HCT116 (cell line): ENCODE measurements around the gene PIK3CD. TPM values are rescaled to one million over a fixed set of nuclear protein-coding genes. Genes with fewer than 3 reads are reported as not detected.

ENCODE experiments used
- ATAC-seq: fragments of 200-7000 bp; cut with Tn5 transposase; 2 replicates; pipeline ENCODE4 v1.9.1; 2020; ENCODE audit warnings: mild to moderate bottlenecking, moderate library complexity
- BruUV-seq: library from RNA; stranded (reverse); fragments of 400-500 nt; replicated peaks from 2 replicates; lab custom pipeline; 2021; lab: Mats Ljungman, UMichigan
- CTCF ChIA-PET: fragments of 300-600 bp; sonication (Branson Sonifier 250); formaldehyde crosslinking; loops from one replicate; lab custom pipeline; 2021; ENCODE audit warnings: antibody characterized with exemption; lab: Charles Lee
- POLR2A ChIA-PET: fragments of 300-600, 350-600 bp; sonication (Branson Sonifier 250); formaldehyde crosslinking; loops from one replicate; lab custom pipeline; 2021; ENCODE audit warnings: antibody characterized with exemption; lab: Charles Lee
- RAD21 ChIA-PET, 2 experiments: fragments of 300-600 bp; sonication (Branson Sonifier 250); formaldehyde crosslinking; loops; one replicate each; lab custom pipeline; 2023; ENCODE audit warnings: low total read pairs in 2 of 2; ENCODE audit not compliant: uncharacterized antibody in 2 of 2, unreplicated experiment in 2 of 2, low non-redundant PET in 1 of 2; lab: Charles Lee
- DNase-seq: peaks from one replicate; pipeline ENCODE4 v3.0.0-alpha.2; 2010; ENCODE audit warnings: low read depth, low spot score
- H2AFZ ChIP-seq: fragments of 200-600 bp; shearing (Covaris generic), sonication (generic); 2 replicates; pipeline ENCODE4 v1.6.1; 2017; ENCODE audit warnings: low read depth, mixed run types, mixed read lengths, antibody characterized with exemption, low read length; ENCODE audit not compliant: poor library complexity, severe bottlenecking
- H3K27ac ChIP-seq: 2 replicates; pipeline ENCODE4 v1.5.1; 2012; ENCODE audit warnings: low read depth, low read length
- H3K27me3 ChIP-seq: fragments of 200-600 bp; sonication (generic); 2 replicates; pipeline ENCODE4 v1.6.1; 2016; ENCODE audit warnings: mixed run types, low read length, mixed read lengths; ENCODE audit not compliant: insufficient read depth
- H3K36me3 ChIP-seq, 2 experiments: fragments of 200-500 bp in 1 of 2; fragments of 200-600 bp in 1 of 2; sonication (Bioruptor generic) in 1 of 2; sonication (generic) in 1 of 2; 2 replicates each; pipeline versions ENCODE4 v1.5.1 to v1.6.1; 2014 to 2016; ENCODE audit warnings: low read length in 2 of 2, inconsistent platforms in 1 of 2, mixed read lengths in 1 of 2, mixed run types in 1 of 2; ENCODE audit not compliant: insufficient read depth in 2 of 2, control insufficient read depth in 1 of 2
- H3K4me1 ChIP-seq, 2 experiments: fragments of 200-600 bp in 1 of 2; sonication (generic) in 1 of 2; 2 replicates each; pipeline versions ENCODE4 v1.5.1 to v1.6.1; 2012 to 2017; ENCODE audit warnings: low read length in 2 of 2, inconsistent platforms in 1 of 2, mild to moderate bottlenecking in 1 of 2, mixed read lengths in 1 of 2, mixed run types in 1 of 2, moderate library complexity in 1 of 2; ENCODE audit not compliant: insufficient read depth in 2 of 2, control insufficient read depth in 1 of 2
- H3K4me2 ChIP-seq: fragments of 200-600 bp; sonication (generic); 2 replicates; pipeline ENCODE4 v1.6.1; 2017; ENCODE audit warnings: mixed run types, low read length, mixed read lengths
- H3K4me3 ChIP-seq, 2 experiments: fragments of 200-600 bp in 1 of 2; sonication (generic) in 1 of 2; replicated peaks in 1 of 2; 2 replicates each; pipeline ENCODE4 v1.5.1; 2011 to 2016; ENCODE audit warnings: low read length in 2 of 2, control low read depth in 1 of 2, low read depth in 1 of 2, mild to moderate bottlenecking in 1 of 2, mixed read lengths in 1 of 2, mixed run types in 1 of 2
- H3K79me2 ChIP-seq: fragments of 200-600 bp; sonication (generic); 2 replicates; pipeline ENCODE4 v1.6.1; 2017; ENCODE audit warnings: mild to moderate bottlenecking, mixed run types, low read length, moderate library complexity, mixed read lengths; ENCODE audit not compliant: insufficient read depth
- H3K9ac ChIP-seq: fragments of 200-600 bp; sonication (generic); 2 replicates; pipeline ENCODE4 v1.6.1; 2016; ENCODE audit warnings: low read length, mixed read lengths
- H3K9me2 ChIP-seq: fragments of 200-600 bp; sonication (generic), shearing (Covaris generic); 2 replicates; pipeline ENCODE4 v1.6.1; 2017; ENCODE audit warnings: mixed run types, mild to moderate bottlenecking, moderate library complexity; ENCODE audit not compliant: insufficient read depth
- H3K9me3 ChIP-seq, 2 experiments: fragments of 200-500 bp in 1 of 2; fragments of 200-600 bp in 1 of 2; sonication (Bioruptor generic) in 1 of 2; sonication (generic) in 1 of 2; 2 replicates each; pipeline ENCODE4 v1.6.1; 2014 to 2017; ENCODE audit warnings: low read length in 2 of 2, mixed read lengths in 2 of 2, inconsistent platforms in 1 of 2, low read depth in 1 of 2, mild to moderate bottlenecking in 1 of 2, mixed run types in 1 of 2, moderate library complexity in 1 of 2; ENCODE audit not compliant: control insufficient read depth in 1 of 2, insufficient read depth in 1 of 2
- H4K20me1 ChIP-seq: fragments of 200-600 bp; sonication (generic), shearing (Covaris generic); 2 replicates; pipeline ENCODE4 v1.6.1; 2017; ENCODE audit warnings: mixed run types, mild to moderate bottlenecking, moderate library complexity; ENCODE audit not compliant: insufficient read depth
- CBX3 ChIP-seq: IDR thresholded peaks from 2 replicates; pipeline ENCODE4 v1.6.1; 2012; ENCODE audit warnings: low read depth
- EGR1 ChIP-seq: IDR thresholded peaks from 2 replicates; pipeline ENCODE4 v1.6.1; 2012; ENCODE audit warnings: low read depth
- FOSL1 ChIP-seq: IDR thresholded peaks from 2 replicates; pipeline ENCODE4 v1.6.1; 2012; ENCODE audit warnings: low read depth
- POLR2A ChIP-seq: IDR thresholded peaks from 2 replicates; pipeline ENCODE4 v1.7.0; 2011; ENCODE audit warnings: borderline replicate concordance; ENCODE audit not compliant: insufficient read depth, insufficient read length; ENCODE audit errors: extremely low read depth
- POLR2AphosphoS5 ChIP-seq: IDR thresholded peaks from 2 replicates; pipeline ENCODE4 v1.6.1; 2011; ENCODE audit warnings: mild to moderate bottlenecking, low read depth, low read length, moderate library complexity
- SIN3A ChIP-seq: IDR thresholded peaks from 2 replicates; pipeline ENCODE4 v1.6.1; 2012; ENCODE audit warnings: low read depth
- SP1 ChIP-seq: IDR thresholded peaks from 2 replicates; pipeline ENCODE4 v1.6.1; 2012; ENCODE audit warnings: low read depth
- SRF ChIP-seq: IDR thresholded peaks from 2 replicates; pipeline ENCODE4 v1.6.1; 2012; ENCODE audit warnings: low read depth
- ZFX ChIP-seq: fragments of 450-650 bp; IDR thresholded peaks from 2 replicates; pipeline ENCODE4 v1.6.1; 2017
- intact Hi-C: fragments of 100-400 bp; cut with micrococcal nuclease; formaldehyde crosslinking; loops from 2 replicates; pipeline ENCODE4 v1.10.0; 2022
- total RNA-seq: library from RNA; stranded (reverse); gene quantifications from one replicate; pipeline ENCODE4 v1.2.1, GENCODE V29; 2021; ENCODE audit not compliant: unreplicated experiment
- TF ChIP-seq, protein P1 (sequence below): IDR thresholded peaks from 2 replicates; pipeline ENCODE4 v1.6.1; 2012
- TF ChIP-seq, protein P2 (sequence below), 3 experiments: fragments of 200-600 bp in 1 of 3; sonication (generic) in 1 of 3; IDR thresholded peaks in 2 of 3; conservative IDR thresholded peaks in 1 of 3; 2 replicates each; pipeline ENCODE4 v1.5.1; 2012 to 2017; ENCODE audit warnings: low read depth in 2 of 3, low read length in 2 of 3, antibody characterized with exemption in 1 of 3, borderline replicate concordance in 1 of 3, control low read depth in 1 of 3, mild to moderate bottlenecking in 1 of 3, mixed read lengths in 1 of 3, mixed run types in 1 of 3, moderate library complexity in 1 of 3; ENCODE audit not compliant: insufficient read depth in 1 of 3
- TF ChIP-seq, protein P3 (sequence below): IDR thresholded peaks from 2 replicates; pipeline ENCODE4 v1.6.1; 2011; ENCODE audit warnings: mild to moderate bottlenecking, low read length, moderate library complexity; ENCODE audit not compliant: insufficient replicate concordance; ENCODE audit errors: extremely low read depth
- TF ChIP-seq, protein P4 (sequence below): IDR thresholded peaks from 2 replicates; pipeline ENCODE4 v1.6.1; 2012; ENCODE audit warnings: low read depth

PIK3CD gene
- total RNA-seq, 1 experiment from 2014 or later = 9.2 TPM

DNA sequence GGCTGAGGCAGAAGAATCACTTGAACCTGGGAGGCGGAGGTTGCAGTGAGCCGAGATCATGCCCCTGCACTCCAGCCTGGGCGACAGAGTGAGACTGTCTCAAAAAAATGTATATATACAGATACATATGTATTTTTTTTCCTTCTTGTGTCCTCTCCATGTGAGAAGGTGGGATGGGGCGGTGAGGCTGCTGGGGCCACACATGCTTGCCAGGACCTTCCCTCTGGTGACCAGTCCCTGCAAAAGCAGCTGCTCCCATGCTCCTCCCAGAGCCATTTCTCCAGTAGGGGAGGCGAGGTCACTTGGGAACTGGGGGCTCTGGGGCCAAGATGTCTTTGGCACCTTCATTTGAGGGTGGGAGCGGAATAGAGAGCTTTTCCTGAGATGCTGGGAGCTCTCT is 74.9 kb downstream of the PIK3CD start:
- POLR2A ChIA-PET = no interaction called here
- TF ChIP-seq EGR1 (no peak), POLR2A (no peak)
- TF ChIP-seq, protein P1, sequence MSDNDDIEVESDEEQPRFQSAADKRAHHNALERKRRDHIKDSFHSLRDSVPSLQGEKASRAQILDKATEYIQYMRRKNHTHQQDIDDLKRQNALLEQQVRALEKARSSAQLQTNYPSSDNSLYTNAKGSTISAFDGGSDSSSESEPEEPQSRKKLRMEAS = no peak
- TF ChIP-seq, all 23 proteins: peak for 0
- Histone ChIP-seq H3K9me2 (no peaks in the 10 kb centered on the region), H3K9me3 (no peaks in the 10 kb centered on the region), H2AFZ (no peak overlapping the region), H3K4me2 (no peak overlapping the region), H3K79me2 (no peaks in the 10 kb centered on the region), H3K4me1 (0 out of 4 replicates have a peak, but pooled peaks cover 0 to 3% of the 10 kb centered on the region in 2 experiments), H4K20me1 (no peaks in the 10 kb centered on the region), H3K9ac (no peak overlapping the region), H3K36me3 (peaks cover 15 to 16% of the 10 kb centered on the region in 2 experiments; a peak in 3 of 4 replicates), H3K4me3 (no peak overlapping the region), H3K27ac (no peak overlapping the region), H3K27me3 (no peaks in the 10 kb centered on the region)
- intact Hi-C loops = no loop called here
- DNase-seq (no peak), ATAC-seq (no peak)
- RAD21 ChIA-PET = no interaction called here
- CTCF ChIA-PET = no interaction called here
- BruUV-seq = no TSS peak

DNA sequence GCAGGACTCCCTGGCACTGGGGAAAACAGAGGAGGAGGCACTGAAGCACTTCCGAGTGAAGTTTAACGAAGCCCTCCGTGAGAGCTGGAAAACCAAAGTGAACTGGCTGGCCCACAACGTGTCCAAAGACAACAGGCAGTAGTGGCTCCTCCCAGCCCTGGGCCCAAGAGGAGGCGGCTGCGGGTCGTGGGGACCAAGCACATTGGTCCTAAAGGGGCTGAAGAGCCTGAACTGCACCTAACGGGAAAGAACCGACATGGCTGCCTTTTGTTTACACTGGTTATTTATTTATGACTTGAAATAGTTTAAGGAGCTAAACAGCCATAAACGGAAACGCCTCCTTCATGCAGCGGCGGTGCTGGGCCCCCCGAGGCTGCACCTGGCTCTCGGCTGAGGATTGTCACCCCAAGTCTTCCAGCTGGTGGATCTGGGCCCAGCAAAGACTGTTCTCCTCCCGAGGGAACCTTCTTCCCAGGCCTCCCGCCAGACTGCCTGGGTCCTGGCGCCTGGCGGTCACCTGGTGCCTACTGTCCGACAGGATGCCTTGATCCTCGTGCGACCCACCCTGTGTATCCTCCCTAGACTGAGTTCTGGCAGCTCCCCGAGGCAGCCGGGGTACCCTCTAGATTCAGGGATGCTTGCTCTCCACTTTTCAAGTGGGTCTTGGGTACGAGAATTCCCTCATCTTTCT is 75.5 kb downstream of the PIK3CD start:
- ChIA-PET RAD21 (no interaction called here), POLR2A (no interaction called here), CTCF (no interaction called here)
- Histone ChIP-seq H2AFZ (no peak overlapping the region), H3K79me2 (no peaks in the 10 kb centered on the region), H4K20me1 (no peaks in the 10 kb centered on the region), H3K27me3 (no peaks in the 10 kb centered on the region), H3K9ac (no peak overlapping the region), H3K36me3 (peaks cover 17 to 21% of the 10 kb centered on the region in 2 experiments; a peak in 3 of 4 replicates), H3K9me2 (no peaks in the 10 kb centered on the region), H3K9me3 (no peaks in the 10 kb centered on the region), H3K4me1 (0 out of 4 replicates have a peak, but pooled peaks cover 0 to 3% of the 10 kb centered on the region in 2 experiments), H3K27ac (no peak overlapping the region), H3K4me2 (no peak overlapping the region), H3K4me3 (no peak overlapping the region)
- DNase-seq (no peak), ATAC-seq (no peak)
- no TSS peak for BruUV-seq
- intact Hi-C loops = no loop called here
- TF ChIP-seq CBX3 (no peak), FOSL1 (no peak), SP1 (no peak), POLR2AphosphoS5 (no peak), SRF (no peak), ZFX (no peak), SIN3A (no peak)
- TF ChIP-seq, protein P2, sequence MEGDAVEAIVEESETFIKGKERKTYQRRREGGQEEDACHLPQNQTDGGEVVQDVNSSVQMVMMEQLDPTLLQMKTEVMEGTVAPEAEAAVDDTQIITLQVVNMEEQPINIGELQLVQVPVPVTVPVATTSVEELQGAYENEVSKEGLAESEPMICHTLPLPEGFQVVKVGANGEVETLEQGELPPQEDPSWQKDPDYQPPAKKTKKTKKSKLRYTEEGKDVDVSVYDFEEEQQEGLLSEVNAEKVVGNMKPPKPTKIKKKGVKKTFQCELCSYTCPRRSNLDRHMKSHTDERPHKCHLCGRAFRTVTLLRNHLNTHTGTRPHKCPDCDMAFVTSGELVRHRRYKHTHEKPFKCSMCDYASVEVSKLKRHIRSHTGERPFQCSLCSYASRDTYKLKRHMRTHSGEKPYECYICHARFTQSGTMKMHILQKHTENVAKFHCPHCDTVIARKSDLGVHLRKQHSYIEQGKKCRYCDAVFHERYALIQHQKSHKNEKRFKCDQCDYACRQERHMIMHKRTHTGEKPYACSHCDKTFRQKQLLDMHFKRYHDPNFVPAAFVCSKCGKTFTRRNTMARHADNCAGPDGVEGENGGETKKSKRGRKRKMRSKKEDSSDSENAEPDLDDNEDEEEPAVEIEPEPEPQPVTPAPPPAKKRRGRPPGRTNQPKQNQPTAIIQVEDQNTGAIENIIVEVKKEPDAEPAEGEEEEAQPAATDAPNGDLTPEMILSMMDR (IDR thresholded peaks at IDR 0.05 in 2 of 3, conservative IDR thresholded peaks at IDR 0.05 in 1 of 3; ENCODE audit: borderline replicate concordance in 1 of 3, insufficient read depth in 1 of 3, low read depth in 2 of 3, low read length in 2 of 3) = no peak
- TF ChIP-seq, protein P3, sequence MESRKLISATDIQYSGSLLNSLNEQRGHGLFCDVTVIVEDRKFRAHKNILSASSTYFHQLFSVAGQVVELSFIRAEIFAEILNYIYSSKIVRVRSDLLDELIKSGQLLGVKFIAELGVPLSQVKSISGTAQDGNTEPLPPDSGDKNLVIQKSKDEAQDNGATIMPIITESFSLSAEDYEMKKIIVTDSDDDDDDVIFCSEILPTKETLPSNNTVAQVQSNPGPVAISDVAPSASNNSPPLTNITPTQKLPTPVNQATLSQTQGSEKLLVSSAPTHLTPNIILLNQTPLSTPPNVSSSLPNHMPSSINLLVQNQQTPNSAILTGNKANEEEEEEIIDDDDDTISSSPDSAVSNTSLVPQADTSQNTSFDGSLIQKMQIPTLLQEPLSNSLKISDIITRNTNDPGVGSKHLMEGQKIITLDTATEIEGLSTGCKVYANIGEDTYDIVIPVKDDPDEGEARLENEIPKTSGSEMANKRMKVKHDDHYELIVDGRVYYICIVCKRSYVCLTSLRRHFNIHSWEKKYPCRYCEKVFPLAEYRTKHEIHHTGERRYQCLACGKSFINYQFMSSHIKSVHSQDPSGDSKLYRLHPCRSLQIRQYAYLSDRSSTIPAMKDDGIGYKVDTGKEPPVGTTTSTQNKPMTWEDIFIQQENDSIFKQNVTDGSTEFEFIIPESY = no peak
- TF ChIP-seq, protein P4, sequence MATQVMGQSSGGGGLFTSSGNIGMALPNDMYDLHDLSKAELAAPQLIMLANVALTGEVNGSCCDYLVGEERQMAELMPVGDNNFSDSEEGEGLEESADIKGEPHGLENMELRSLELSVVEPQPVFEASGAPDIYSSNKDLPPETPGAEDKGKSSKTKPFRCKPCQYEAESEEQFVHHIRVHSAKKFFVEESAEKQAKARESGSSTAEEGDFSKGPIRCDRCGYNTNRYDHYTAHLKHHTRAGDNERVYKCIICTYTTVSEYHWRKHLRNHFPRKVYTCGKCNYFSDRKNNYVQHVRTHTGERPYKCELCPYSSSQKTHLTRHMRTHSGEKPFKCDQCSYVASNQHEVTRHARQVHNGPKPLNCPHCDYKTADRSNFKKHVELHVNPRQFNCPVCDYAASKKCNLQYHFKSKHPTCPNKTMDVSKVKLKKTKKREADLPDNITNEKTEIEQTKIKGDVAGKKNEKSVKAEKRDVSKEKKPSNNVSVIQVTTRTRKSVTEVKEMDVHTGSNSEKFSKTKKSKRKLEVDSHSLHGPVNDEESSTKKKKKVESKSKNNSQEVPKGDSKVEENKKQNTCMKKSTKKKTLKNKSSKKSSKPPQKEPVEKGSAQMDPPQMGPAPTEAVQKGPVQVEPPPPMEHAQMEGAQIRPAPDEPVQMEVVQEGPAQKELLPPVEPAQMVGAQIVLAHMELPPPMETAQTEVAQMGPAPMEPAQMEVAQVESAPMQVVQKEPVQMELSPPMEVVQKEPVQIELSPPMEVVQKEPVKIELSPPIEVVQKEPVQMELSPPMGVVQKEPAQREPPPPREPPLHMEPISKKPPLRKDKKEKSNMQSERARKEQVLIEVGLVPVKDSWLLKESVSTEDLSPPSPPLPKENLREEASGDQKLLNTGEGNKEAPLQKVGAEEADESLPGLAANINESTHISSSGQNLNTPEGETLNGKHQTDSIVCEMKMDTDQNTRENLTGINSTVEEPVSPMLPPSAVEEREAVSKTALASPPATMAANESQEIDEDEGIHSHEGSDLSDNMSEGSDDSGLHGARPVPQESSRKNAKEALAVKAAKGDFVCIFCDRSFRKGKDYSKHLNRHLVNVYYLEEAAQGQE = no peak
